Transverse colon (tissue), 4 donors: ENCODE results near the gene SUSD6. TPM values are rescaled to one million over a fixed set of nuclear protein-coding genes. Genes with fewer than 3 reads are reported as not detected.

Experiments used
- DNase-seq: peaks from one replicate; pipeline ENCODE4 v3.0.0-alpha.2; 2019
- H3K27ac ChIP-seq, 4 donors: fragments of 200-600 bp; sonication (generic); 2 replicates each; pipeline ENCODE4 v1.5.1; 2016 to 2018; ENCODE audit warnings: inconsistent platforms in 4 of 4
- H3K27me3 ChIP-seq: fragments of 200-600 bp; sonication (generic); 2 replicates; pipeline ENCODE4 v1.5.1; 2017; ENCODE audit warnings: inconsistent platforms
- H3K36me3 ChIP-seq, 4 donors: fragments of 200-600 bp; sonication (generic); 2 replicates each; pipeline ENCODE4 v1.5.1; 2017 to 2019; ENCODE audit warnings: inconsistent platforms in 4 of 4
- H3K4me1 ChIP-seq, 4 donors: fragments of 200-600 bp; sonication (generic); 2 replicates each; pipeline ENCODE4 v1.5.1; 2017 to 2020; ENCODE audit warnings: inconsistent platforms in 4 of 4
- H3K4me3 ChIP-seq, 4 donors: fragments of 200-600 bp; sonication (generic); 1 replicate in 1 of 4; 2 replicates in 3 of 4; pipeline versions ENCODE4 v1.5.1 to v1.6.1; 2017 to 2019; ENCODE audit warnings: inconsistent platforms in 4 of 4
- H3K9me3 ChIP-seq, 2 donors: fragments of 200-600 bp; sonication (generic); 2 replicates each; pipeline ENCODE4 v1.5.1; 2017 to 2019; ENCODE audit warnings: inconsistent platforms in 2 of 2
- CTCF ChIP-seq, 5 experiments: fragments of 200-600 bp in 3 of 5; fragments of 450-650 bp in 2 of 5; sonication (generic) in 3 of 5; IDR thresholded peaks; 1 replicate in 2 of 5; 2 replicates in 3 of 5; pipeline ENCODE4 v1.5.1; 2016 to 2017; ENCODE audit warnings: antibody characterized with exemption in 5 of 5, inconsistent platforms in 3 of 5, mild to moderate bottlenecking in 2 of 5, moderate library complexity in 1 of 5
- EP300 ChIP-seq: sonication (generic); formaldehyde crosslinking; IDR thresholded peaks from one replicate; pipeline ENCODE4 v1.6.1; 2017; ENCODE audit warnings: antibody characterized with exemption, low read depth
- POLR2A ChIP-seq: fragments of 450-650 bp; IDR thresholded peaks from one replicate; pipeline ENCODE4 v1.6.1; 2016; ENCODE audit warnings: antibody characterized with exemption, mild to moderate bottlenecking, moderate library complexity
- POLR2AphosphoS5 ChIP-seq, 3 donors: sonication (generic); formaldehyde crosslinking; IDR thresholded peaks; one replicate each; pipeline ENCODE4 v1.6.1; 2016; ENCODE audit warnings: antibody characterized with exemption in 3 of 3
- WGBS, 2 donors: methylation state at CpG; one replicate each; pipeline ENCODE4 v1.1.5; 2018; ENCODE audit warnings: low coverage in 1 of 2; 5-methylcytosine and 5-hydroxymethylcytosine counted together
- in situ Hi-C, 4 donors: fragments of 200-750 bp; cut with MboI; loops; one replicate each; pipeline versions ENCODE4 v1.15.0 to v1.15.1; 2017; ENCODE audit warnings: low sequenced_read_pairs in 3 of 4, low pct_ligation_motif_present in 1 of 4, low pct_unique_long_range_greater_than_20kb in 1 of 4
- intact Hi-C: fragments of 100-400 bp; cut with DNase I; formaldehyde crosslinking; loops from one replicate; pipeline ENCODE4 v1.15.1; 2023; ENCODE audit warnings: low total_unique reads
- total RNA-seq, 4 donors: library from RNA; depleted of rRNA; stranded (reverse); fragments of >200 nt; gene quantifications; one replicate each; pipeline ENCODE4 v1.1.0, GENCODE V29; 2016

SUSD6 gene
- total RNA-seq, 4 donors from 2014 or later = 29.1 to 159 (median 95.0) TPM

- H3K4me3 ChIP-seq = no peak overlapping the region
- H3K36me3 ChIP-seq = no peaks in the 10 kb centered on the region
- H3K9me3 ChIP-seq = no peaks in the 10 kb centered on the region
- no peak for DNase-seq
- no peak overlapping the region for H3K27ac ChIP-seq
- H3K4me1 ChIP-seq = peaks cover 3 to 7% (median 5%) of the 10 kb centered on the region in 4 donors
- intact Hi-C loops = no loop called here
- in situ Hi-C loops = loop anchor here (25.0 kb wide), 1 partner anchor 433 kb away; no protein-coding TSS in a partner anchor
- 78 to 83% methylated on average over 2 of the region's 2 CpGs for WGBS, 2 donors
- H3K27me3 ChIP-seq = peaks cover 30% of the 10 kb centered on the region
- TF ChIP-seq CTCF (IDR thresholded peaks at IDR 0.05) (no peak), EP300 (no peak), POLR2AphosphoS5 (IDR thresholded peaks at IDR 0.05) (no peak), POLR2A (no peak)
These were observed 31.9 kb upstream of the SUSD6 start for GRCh38 chr14:69579476-69579875.

GRCh38 chr14:69580009-69580577 is 31.3 kb upstream of the SUSD6 start:
- Histone ChIP-seq H3K27me3 (peaks cover 24% of the 10 kb centered on the region), H3K27ac (no peak overlapping the region), H3K4me3 (no peak overlapping the region), H3K9me3 (no peaks in the 10 kb centered on the region), H3K4me1 (peaks cover 0 to 2% (median under 1%) of the 10 kb centered on the region in 4 donors), H3K36me3 (no peaks in the 10 kb centered on the region)
- DNase-seq = no peak
- TF ChIP-seq CTCF (IDR thresholded peaks at IDR 0.05) (peak in 1 of 5 experiments; percentile 34), POLR2AphosphoS5 (IDR thresholded peaks at IDR 0.05) (no peak)
- in situ Hi-C loops = loop anchor here (10.0 to 25.0 kb wide), 2 partner anchors 145 to 432 kb away; no protein-coding TSS in a partner anchor
- WGBS, 2 donors = 40 to 45% methylated on average over 2 to 7 of the region's 7 CpGs
- intact Hi-C loops = no loop called here

GRCh38 chr14:69581316-69581935 is 30.0 kb upstream of the SUSD6 start:
- in situ Hi-C loops = loop anchor here (10.0 to 25.0 kb wide), 2 partner anchors 143 to 431 kb away; no protein-coding TSS in a partner anchor
- Histone ChIP-seq H3K9me3 (no peaks in the 10 kb centered on the region), H3K4me1 (peaks cover 0 to 4% (median 0%) of the 10 kb centered on the region in 4 donors), H3K36me3 (no peaks in the 10 kb centered on the region), H3K27ac (no peak overlapping the region), H3K27me3 (peaks cover 10% of the 10 kb centered on the region), H3K4me3 (no peak overlapping the region)
- WGBS, 2 donors = 71 to 85% methylated on average over 1 to 7 of the region's 7 CpGs
- TF ChIP-seq EP300 (no peak), CTCF (IDR thresholded peaks at IDR 0.05) (no peak), POLR2AphosphoS5 (IDR thresholded peaks at IDR 0.05) (no peak), POLR2A (no peak)
- intact Hi-C loops = no loop called here
- no peak for DNase-seq

GRCh38 chr14:69582212-69582611 is 29.2 kb upstream of the SUSD6 start:
- peaks cover 3% of the 10 kb centered on the region for H3K27me3 ChIP-seq
- H3K4me3 ChIP-seq = no peak overlapping the region
- H3K36me3 ChIP-seq = no peaks in the 10 kb centered on the region
- no peaks in the 10 kb centered on the region for H3K9me3 ChIP-seq
- in situ Hi-C loops (loop anchor here (10.0 to 25.0 kb wide), 2 partner anchors 143 to 430 kb away; no protein-coding TSS in a partner anchor), intact Hi-C loops (no loop called here)
- H3K27ac ChIP-seq = no peak overlapping the region
- no peak for TF ChIP-seq EP300
- no peak for TF ChIP-seq POLR2AphosphoS5 (IDR thresholded peaks at IDR 0.05)
- TF ChIP-seq POLR2A = no peak
- TF ChIP-seq CTCF (IDR thresholded peaks at IDR 0.05) = no peak
- no peak for DNase-seq
- peaks cover 0 to 4% (median 2%) of the 10 kb centered on the region in 4 donors for H3K4me1 ChIP-seq
- WGBS, 2 donors = 100% methylated on average over 1 of the region's 1 CpG; no CpG with 5 or more reads in 1 of the 2 donors
